LoVo (cell line): ENCODE results near the gene NDUFV3.
"Not testable (repeated sequence)": the region's sequence is repeated elsewhere in the genome, so short reads cannot be mapped to it uniquely, and the experiment has no call there.

Experiments
- DNase-seq: peaks from one replicate; pipeline ENCODE4 v3.0.0-alpha.2; 2016; ENCODE audit warnings: low spot score

NDUFV3 gene

GRCh38 chr21:42900446-42900845 is 7.3 kb downstream of the NDUFV3 start:
- DNase-seq = no peak

- DNase-seq = no peak
Measured at GRCh38 chr21:42903817-42904216, 10.7 kb downstream of the NDUFV3 start.

GRCh38 chr21:42905195-42905594 is 12.1 kb downstream of the NDUFV3 start:
- DNase-seq = no peak

- DNase-seq = no peak
Measured at GRCh38 chr21:42906233-42906632, 13.1 kb downstream of the NDUFV3 start.

- DNase-seq = not testable (repeated sequence)
Measured at GRCh38 chr21:42908484-42908883, 15.4 kb downstream of the NDUFV3 start.

- DNase-seq = not testable (repeated sequence)
Measured at GRCh38 chr21:42911920-42912319, 18.8 kb downstream of the NDUFV3 start.

GRCh38 chr21:42913476-42913875 is 20.4 kb downstream of the NDUFV3 start:
- DNase-seq = no peak

- no peak for DNase-seq
Measured at GRCh38 chr21:42918291-42918690, 25.2 kb downstream of the NDUFV3 start.

- DNase-seq = no peak
Measured at GRCh38 chr21:42921927-42922326, 28.8 kb downstream of the NDUFV3 start.

- no peak for DNase-seq
Measured at GRCh38 chr21:42922918-42923317, 29.8 kb downstream of the NDUFV3 start.

- peak; percentile 73 for DNase-seq
Measured at GRCh38 chr21:42923553-42924432, 30.7 kb downstream of the NDUFV3 start.

- DNase-seq = no peak
Measured at GRCh38 chr21:42924433-42924751, 31.3 kb downstream of the NDUFV3 start.

- no peak for DNase-seq
Measured at GRCh38 chr21:42925114-42925926, 32.2 kb downstream of the NDUFV3 start, which contains the start of gene ERVH48-1. Gene ERVH48-1, minus strand, starts transcription at chr21:42925630. Its CDS starts 6,624 bp downstream, at chr21:42919006.

- DNase-seq = not testable (repeated sequence)
Measured at GRCh38 chr21:42927474-42928200, 34.5 kb downstream of the NDUFV3 start.

GRCh38 chr21:42929969-42930368 is 36.9 kb downstream of the NDUFV3 start:
- no peak for DNase-seq

GRCh38 chr21:42931560-42932235 is 38.6 kb downstream of the NDUFV3 start:
- DNase-seq = no peak

- DNase-seq = not testable (repeated sequence)
Measured at GRCh38 chr21:42932378-42933136, 39.4 kb downstream of the NDUFV3 start.

GRCh38 chr21:42933137-42933970 is 40.2 kb downstream of the NDUFV3 start:
- DNase-seq = not testable (repeated sequence)

GRCh38 chr21:42933973-42934372 is 40.9 kb downstream of the NDUFV3 start:
- DNase-seq = not testable (repeated sequence)

GRCh38 chr21:42936360-42936759 is 43.3 kb downstream of the NDUFV3 start:
- not testable (repeated sequence) for DNase-seq
